Astrocyte (in vitro differentiated cells and primary cell): ENCODE data around the gene TBC1D5. TPM values are rescaled to one million over a fixed set of nuclear protein-coding genes. Genes with fewer than 3 reads are reported as not detected.
A peak's percentile ranks its signal among the peaks of the same experiment; 100 is the strongest.

ENCODE experiments used
- DNase-seq: peaks from one replicate; pipeline ENCODE4 v3.0.0-alpha.2; 2010; ENCODE audit warnings: low read depth
- FAIRE-seq: peaks from 2 replicates; lab custom pipeline; 2011; peaks lifted over from hg19 to GRCh38; lab: Jason Lieb, UNC
- H2AFZ ChIP-seq: 2 replicates; pipeline ENCODE4 v1.6.0; 2012; ENCODE audit warnings: low read depth, low read length, inconsistent platforms
- H3K27ac ChIP-seq: 2 replicates; pipeline ENCODE4 v1.5.1; 2011; ENCODE audit warnings: low read depth, low read length, inconsistent platforms
- H3K27me3 ChIP-seq: 2 replicates; pipeline ENCODE4 v1.6.0; 2011; ENCODE audit warnings: low read length, inconsistent platforms; ENCODE audit not compliant: insufficient read depth
- H3K36me3 ChIP-seq: 2 replicates; pipeline ENCODE4 v1.5.1; 2011; ENCODE audit warnings: low read length, inconsistent platforms; ENCODE audit not compliant: insufficient read depth
- H3K4me1 ChIP-seq: 2 replicates; pipeline ENCODE4 v1.5.1; 2011; ENCODE audit warnings: low read length, inconsistent platforms; ENCODE audit not compliant: insufficient read depth
- H3K4me2 ChIP-seq: 2 replicates; pipeline ENCODE4 v1.6.0; 2012; ENCODE audit warnings: low read length, inconsistent platforms
- H3K4me3 ChIP-seq: 2 replicates; pipeline ENCODE4 v1.5.1; 2011; ENCODE audit warnings: low read depth, mild to moderate bottlenecking, low read length, inconsistent platforms; ENCODE audit not compliant: insufficient read depth
- H3K79me2 ChIP-seq: 2 replicates; pipeline ENCODE4 v1.6.0; 2012; ENCODE audit warnings: mild to moderate bottlenecking, low read length, inconsistent platforms; ENCODE audit not compliant: insufficient read depth
- H3K9ac ChIP-seq: 2 replicates; pipeline ENCODE4 v1.6.0; 2012; ENCODE audit warnings: mild to moderate bottlenecking, low read length, inconsistent platforms
- H3K9me3 ChIP-seq: 2 replicates; pipeline ENCODE4 v1.5.1; 2012; ENCODE audit warnings: low read depth, mild to moderate bottlenecking, low read length, inconsistent platforms; ENCODE audit not compliant: insufficient read depth
- H4K20me1 ChIP-seq: 2 replicates; pipeline ENCODE4 v1.6.0; 2012; ENCODE audit warnings: low read length, inconsistent platforms; ENCODE audit not compliant: insufficient read depth
- H3K27ac Mint-ChIP-seq: one replicate; pipeline ENCODE4 v1.8.0; 2021; ENCODE audit warnings: mild to moderate bottlenecking, mixed read lengths; ENCODE audit not compliant: unreplicated experiment
- H3K27me3 Mint-ChIP-seq: one replicate; pipeline ENCODE4 v1.8.0; 2021; ENCODE audit warnings: low read depth, mixed read lengths; ENCODE audit not compliant: unreplicated experiment
- H3K36me3 Mint-ChIP-seq: one replicate; pipeline ENCODE4 v1.8.0; 2021; ENCODE audit warnings: low read depth, mixed read lengths; ENCODE audit not compliant: unreplicated experiment
- H3K4me1 Mint-ChIP-seq: one replicate; pipeline ENCODE4 v1.8.0; 2021; ENCODE audit warnings: low read depth, mixed read lengths; ENCODE audit not compliant: unreplicated experiment
- H3K4me3 Mint-ChIP-seq: one replicate; pipeline ENCODE4 v1.8.0; 2021; ENCODE audit warnings: mild to moderate bottlenecking, moderate library complexity, mixed read lengths; ENCODE audit not compliant: unreplicated experiment
- H3K9me3 Mint-ChIP-seq: one replicate; pipeline ENCODE4 v1.8.0; 2021; ENCODE audit warnings: mild to moderate bottlenecking, mixed read lengths; ENCODE audit not compliant: unreplicated experiment
- CTCF ChIP-seq: IDR thresholded peaks from 2 replicates; pipeline ENCODE4 v1.5.1; 2011; ENCODE audit warnings: low read depth, mild to moderate bottlenecking, inconsistent platforms, low read length, moderate library complexity; ENCODE audit not compliant: insufficient read depth
- EZH2 ChIP-seq: IDR thresholded peaks from 2 replicates; pipeline ENCODE4 v1.6.1; 2012; ENCODE audit warnings: mild to moderate bottlenecking, low read length, inconsistent platforms; ENCODE audit not compliant: insufficient read depth
- total RNA-seq: library from RNA; stranded (reverse); gene quantifications from 2 replicates; pipeline ENCODE4 v1.2.1, GENCODE V29; 2021

TBC1D5 gene
- total RNA-seq, 1 donor from 2014 or later, result 23.0 TPM

GRCh38 chr3:17238023-17238422 lies 504.4 kb downstream of the TBC1D5 start:
- H3K4me1 ChIP-seq, result no peaks in the 10 kb centered on the region
- FAIRE-seq, result no peak
- no peak overlapping the region for H3K9ac ChIP-seq
- H2AFZ ChIP-seq, result no peak overlapping the region
- peak overlapping the region; percentile 79 for H3K27ac Mint-ChIP-seq
- no peaks in the 10 kb centered on the region for H3K9me3 ChIP-seq
- no peaks in the 10 kb centered on the region for H3K9me3 Mint-ChIP-seq
- H3K4me1 Mint-ChIP-seq, result peaks cover 2% of the 10 kb centered on the region
- H3K36me3 ChIP-seq, result no peaks in the 10 kb centered on the region
- no peaks in the 10 kb centered on the region for H3K36me3 Mint-ChIP-seq
- no peaks in the 10 kb centered on the region for H4K20me1 ChIP-seq
- no peak for TF ChIP-seq CTCF
- TF ChIP-seq EZH2, result no peak
- no peak for DNase-seq
- no peaks in the 10 kb centered on the region for H3K27me3 ChIP-seq
- no peak overlapping the region for H3K27ac ChIP-seq
- H3K27me3 Mint-ChIP-seq, result no peaks in the 10 kb centered on the region
- H3K4me2 ChIP-seq, result no peak overlapping the region
- no peak overlapping the region for H3K4me3 ChIP-seq
- H3K79me2 ChIP-seq, result no peaks in the 10 kb centered on the region
- H3K4me3 Mint-ChIP-seq, result no peak overlapping the region

GRCh38 chr3:17235310-17235709 lies 507.1 kb downstream of the TBC1D5 start:
- Mint-ChIP-seq H3K4me3 (no peak overlapping the region), H3K27ac (no peak overlapping the region)
- no peak overlapping the region for H3K27ac ChIP-seq

More at GRCh38 chr3:17235310-17235709, 507.1 kb downstream of the TBC1D5 start:
- Histone ChIP-seq H3K4me3 (no peak overlapping the region), H3K4me1 (no peaks in the 10 kb centered on the region), H2AFZ (no peak overlapping the region), H3K27me3 (no peaks in the 10 kb centered on the region), H3K9me3 (no peaks in the 10 kb centered on the region), H3K36me3 (no peaks in the 10 kb centered on the region), H4K20me1 (no peaks in the 10 kb centered on the region), H3K4me2 (no peak overlapping the region), H3K79me2 (no peaks in the 10 kb centered on the region), H3K9ac (no peak overlapping the region)
- no peaks in the 10 kb centered on the region for H3K36me3 Mint-ChIP-seq
- no peak for TF ChIP-seq CTCF
- no peak for TF ChIP-seq EZH2
- H3K4me1 Mint-ChIP-seq, result peaks cover 2% of the 10 kb centered on the region
- no peaks in the 10 kb centered on the region for H3K27me3 Mint-ChIP-seq
- no peaks in the 10 kb centered on the region for H3K9me3 Mint-ChIP-seq
- DNase-seq (no peak), FAIRE-seq (no peak)
